Parathyroid adenoma (tissue), 2 donors: ENCODE measurements around the gene SRI.
A peak's percentile ranks its signal among the peaks of the same experiment; 100 is the strongest.

Experiments used
- H2AFZ ChIP-seq: fragments of 300-600 bp; sonication (generic); one replicate; pipeline ENCODE4 v1.7.0; 2017; ENCODE audit warnings: antibody characterized with exemption, mild to moderate bottlenecking
- H3K27ac ChIP-seq: fragments of 300-600 bp; sonication (generic); one replicate; pipeline ENCODE4 v1.7.0; 2017
- H3K27me3 ChIP-seq: fragments of 300-600 bp; sonication (generic); one replicate; pipeline ENCODE4 v1.7.0; 2017; ENCODE audit warnings: low read length; ENCODE audit not compliant: control insufficient read depth, insufficient read depth
- H3K36me3 ChIP-seq: fragments of 300-600 bp; sonication (generic); one replicate; pipeline ENCODE4 v1.7.0; 2017; ENCODE audit warnings: low read length; ENCODE audit not compliant: control insufficient read depth, insufficient read depth
- H3K4me1 ChIP-seq: fragments of 300-600 bp; sonication (generic); one replicate; pipeline ENCODE4 v1.7.0; 2017; ENCODE audit warnings: control low read depth
- H3K4me2 ChIP-seq: fragments of 300-600 bp; sonication (generic); one replicate; pipeline ENCODE4 v1.7.0; 2017; ENCODE audit warnings: low read length
- H3K4me3 ChIP-seq: fragments of 300-600 bp; sonication (generic); one replicate; pipeline ENCODE4 v1.7.0; 2017; ENCODE audit warnings: low read depth, low read length
- H3K79me2 ChIP-seq: fragments of 300-600 bp; sonication (generic); one replicate; pipeline ENCODE4 v1.7.0; 2017; ENCODE audit warnings: control low read depth
- H3K9ac ChIP-seq: fragments of 300-600 bp; sonication (generic); one replicate; pipeline ENCODE4 v1.7.0; 2017; ENCODE audit warnings: mild to moderate bottlenecking
- H3K9me3 ChIP-seq: fragments of 300-600 bp; sonication (generic); one replicate; pipeline ENCODE4 v1.7.0; 2017; ENCODE audit warnings: low read length; ENCODE audit not compliant: control insufficient read depth
- CTCF ChIP-seq: fragments of 300-600 bp; sonication (generic); IDR thresholded peaks from one replicate; pipeline ENCODE4 v1.7.0; 2017; ENCODE audit warnings: antibody characterized with exemption, mild to moderate bottlenecking
- donor health status: primary hyperparathyroidism.

Gene SRI

GRCh38 chr7:88256906-88257305, 37.1 kb upstream of the SRI start:
- Histone ChIP-seq H3K4me1 (no peaks in the 10 kb centered on the region), H3K9ac (no peak overlapping the region), H3K27ac (no peak overlapping the region), H3K27me3 (no peaks in the 10 kb centered on the region), H3K9me3 (no peaks in the 10 kb centered on the region), H3K79me2 (no peaks in the 10 kb centered on the region), H2AFZ (no peak overlapping the region), H3K36me3 (no peaks in the 10 kb centered on the region), H3K4me3 (no peak overlapping the region), H3K4me2 (no peak overlapping the region)
- no peak for TF ChIP-seq CTCF

GRCh38 chr7:88254721-88255424, 35.0 kb upstream of the SRI start:
- H3K36me3 ChIP-seq: no peaks in the 10 kb centered on the region
- H3K4me1 ChIP-seq: no peaks in the 10 kb centered on the region
- H2AFZ ChIP-seq: no peak overlapping the region
- TF ChIP-seq CTCF: no peak
- no peak overlapping the region for H3K9ac ChIP-seq
- no peak overlapping the region for H3K4me3 ChIP-seq
- H3K27ac ChIP-seq: no peak overlapping the region
- no peaks in the 10 kb centered on the region for H3K79me2 ChIP-seq
- H3K9me3 ChIP-seq: no peaks in the 10 kb centered on the region
- no peak overlapping the region for H3K4me2 ChIP-seq
- H3K27me3 ChIP-seq: no peaks in the 10 kb centered on the region

GRCh38 chr7:88253640-88254039, 33.8 kb upstream of the SRI start:
- H3K79me2 ChIP-seq: no peaks in the 10 kb centered on the region
- no peaks in the 10 kb centered on the region for H3K9me3 ChIP-seq
- H2AFZ ChIP-seq: no peak overlapping the region
- H3K27ac ChIP-seq: no peak overlapping the region
- H3K9ac ChIP-seq: no peak overlapping the region
- H3K4me2 ChIP-seq: no peak overlapping the region
- no peaks in the 10 kb centered on the region for H3K27me3 ChIP-seq
- no peak overlapping the region for H3K4me3 ChIP-seq
- no peaks in the 10 kb centered on the region for H3K4me1 ChIP-seq
- no peaks in the 10 kb centered on the region for H3K36me3 ChIP-seq
- TF ChIP-seq CTCF: no peak

GRCh38 chr7:88244258-88244657, 24.4 kb upstream of the SRI start:
- Histone ChIP-seq H3K4me2 (no peak overlapping the region), H3K9ac (no peak overlapping the region), H2AFZ (no peak overlapping the region), H3K36me3 (no peaks in the 10 kb centered on the region), H3K4me1 (no peaks in the 10 kb centered on the region), H3K79me2 (no peaks in the 10 kb centered on the region), H3K4me3 (no peak overlapping the region), H3K9me3 (no peaks in the 10 kb centered on the region), H3K27ac (no peak overlapping the region), H3K27me3 (no peaks in the 10 kb centered on the region)
- no peak for TF ChIP-seq CTCF

- TF ChIP-seq CTCF: peak; percentile 47
- Histone ChIP-seq H3K9me3 (no peaks in the 10 kb centered on the region), H3K27me3 (no peaks in the 10 kb centered on the region), H3K4me1 (no peaks in the 10 kb centered on the region), H3K36me3 (no peaks in the 10 kb centered on the region), H3K9ac (no peak overlapping the region), H2AFZ (peak overlapping the region; percentile 34), H3K27ac (no peak overlapping the region), H3K4me3 (no peak overlapping the region), H3K79me2 (no peaks in the 10 kb centered on the region), H3K4me2 (no peak overlapping the region)
Measured at GRCh38 chr7:88243345-88243909, 23.6 kb upstream of the SRI start.
